Measurements from ENCODE around the gene MYCBP.
A peak's percentile ranks its signal among the peaks of the same experiment; 100 is the strongest.
"Not testable (repeated sequence)": the region's sequence is repeated elsewhere in the genome, so short reads cannot be mapped to it uniquely, and the experiment has no call there.

MYCBP gene

GRCh38 chr1:38867208-38867607 is 5.9 kb downstream of the MYCBP start:
- DNase-seq (ENCODE audit: low spot score) = no peak

GRCh38 chr1:38865112-38865715 is 7.9 kb downstream of the MYCBP start:
- no peak for DNase-seq (ENCODE audit: low spot score)

- no peak for DNase-seq (ENCODE audit: low spot score)
Observed at GRCh38 chr1:38860454-38860795, 12.7 kb downstream of the MYCBP start.

GRCh38 chr1:38859561-38860453 is 13.3 kb downstream of the MYCBP start, which contains the start of gene RRAGC:
TSS of gene RRAGC (minus strand) at chr1:38859772. CDS start at chr1:38859646, 126 bp downstream.
- peak; percentile 98 for DNase-seq (ENCODE audit: low spot score)

DNA sequence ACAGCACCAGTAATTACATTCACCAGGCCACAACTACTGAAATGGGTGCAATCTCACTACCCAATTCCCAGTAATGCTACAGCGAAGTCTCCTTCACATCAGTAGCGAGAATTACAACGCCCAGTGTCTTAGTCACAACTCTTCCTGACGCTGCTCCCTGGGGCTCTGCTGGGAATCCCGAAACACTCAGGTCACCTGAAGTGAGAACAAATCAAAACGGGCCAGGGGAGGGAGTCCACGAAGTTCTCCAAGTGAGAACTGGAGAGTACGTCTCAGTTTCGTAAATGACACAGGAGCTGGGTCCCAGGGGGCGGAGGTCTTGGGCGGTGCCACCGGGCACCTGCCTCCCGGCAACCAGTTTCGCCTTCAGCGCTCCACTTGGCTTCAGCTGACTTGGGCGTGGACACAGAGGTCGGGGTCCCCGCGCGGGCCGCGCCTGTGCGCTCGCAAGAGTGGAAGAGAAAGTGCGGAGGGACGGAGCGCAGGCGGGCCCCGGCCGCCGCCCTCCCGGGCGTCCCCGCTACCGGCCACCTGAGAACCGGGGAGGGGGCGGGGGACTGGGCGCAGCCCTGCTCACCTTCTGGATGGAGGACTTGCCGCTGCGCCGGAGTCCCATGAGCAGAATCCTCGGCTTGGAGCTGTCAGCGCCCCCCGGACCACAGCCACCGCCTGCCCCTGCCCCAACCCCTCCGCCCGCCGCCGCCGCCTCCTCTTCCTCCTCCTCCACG is 14.2 kb downstream of the MYCBP start:
- peak; percentile 17 for DNase-seq (ENCODE audit: low spot score)

- DNase-seq (ENCODE audit: low spot score) = no peak
Observed at GRCh38 chr1:38852780-38853179, 20.4 kb downstream of the MYCBP start.

DNA sequence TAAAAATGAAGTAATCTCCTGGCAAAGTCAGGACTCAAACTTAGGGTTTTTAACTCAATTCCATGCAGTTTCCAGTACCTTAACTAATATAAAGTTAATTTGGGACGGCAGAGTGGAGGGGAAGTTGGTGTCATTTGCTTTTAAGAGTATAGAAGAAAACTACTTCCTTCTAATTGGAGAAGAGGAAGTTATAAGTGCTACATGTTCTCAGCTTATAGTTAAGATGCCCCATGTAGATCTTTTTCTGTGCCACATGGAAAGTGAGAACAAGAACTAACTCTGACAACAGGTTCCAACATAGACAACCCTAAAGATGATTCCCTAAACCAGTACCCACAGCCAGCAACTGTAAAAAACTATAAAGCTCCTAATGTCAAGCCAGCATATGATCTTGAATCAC is 25.1 kb downstream of the MYCBP start:
- no peak for DNase-seq (ENCODE audit: low spot score)

GRCh38 chr1:38846210-38846609 is 26.9 kb downstream of the MYCBP start:
- no peak for DNase-seq (ENCODE audit: low spot score)

- DNase-seq (ENCODE audit: low spot score) = not testable (repeated sequence)
Observed at GRCh38 chr1:38845088-38845487, 28.1 kb downstream of the MYCBP start.

GRCh38 chr1:38840281-38840680 is 32.9 kb downstream of the MYCBP start:
- no peak for DNase-seq (ENCODE audit: low spot score)

DNA sequence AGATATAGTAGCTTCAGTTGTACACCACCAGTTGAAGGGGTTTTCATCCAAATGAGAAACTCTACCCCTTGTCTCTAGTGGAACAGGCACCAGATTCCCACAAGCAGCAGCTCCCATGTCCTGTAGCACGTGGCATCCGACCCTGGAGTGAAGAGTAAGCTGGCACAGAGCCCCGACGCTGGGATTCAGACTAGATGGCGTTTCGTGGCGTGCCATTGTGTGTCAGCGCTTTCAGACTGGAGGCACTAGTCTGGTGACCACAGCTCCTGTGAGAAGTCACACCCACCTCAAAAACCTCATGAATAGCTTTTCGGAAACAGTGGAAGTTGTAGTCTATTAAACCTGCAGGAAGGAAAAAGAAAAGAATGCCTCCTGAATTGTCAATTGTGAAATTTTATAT is 33.8 kb downstream of the MYCBP start:
- no peak for DNase-seq (ENCODE audit: low spot score)

DNA sequence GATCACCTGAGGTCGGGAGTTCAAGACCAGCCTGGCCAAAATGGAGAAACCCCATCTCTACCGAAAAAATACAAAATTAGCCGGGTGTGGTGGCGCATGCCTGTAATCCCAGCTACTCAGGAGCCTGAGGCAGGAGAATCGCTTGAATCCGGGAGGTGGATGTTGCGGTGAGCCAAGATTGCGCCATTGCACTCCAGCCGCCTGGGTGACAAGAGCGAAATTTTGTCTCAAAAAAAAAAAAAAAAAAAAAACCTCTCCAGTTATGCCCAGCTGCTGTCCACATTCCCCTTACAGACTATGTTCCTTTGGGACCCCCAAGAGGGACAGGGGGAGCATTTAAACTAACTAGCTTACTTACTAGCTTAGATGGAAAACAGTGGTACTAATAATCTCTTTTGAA is 36.8 kb downstream of the MYCBP start:
- not testable (repeated sequence) for DNase-seq (ENCODE audit: low spot score)

DNA sequence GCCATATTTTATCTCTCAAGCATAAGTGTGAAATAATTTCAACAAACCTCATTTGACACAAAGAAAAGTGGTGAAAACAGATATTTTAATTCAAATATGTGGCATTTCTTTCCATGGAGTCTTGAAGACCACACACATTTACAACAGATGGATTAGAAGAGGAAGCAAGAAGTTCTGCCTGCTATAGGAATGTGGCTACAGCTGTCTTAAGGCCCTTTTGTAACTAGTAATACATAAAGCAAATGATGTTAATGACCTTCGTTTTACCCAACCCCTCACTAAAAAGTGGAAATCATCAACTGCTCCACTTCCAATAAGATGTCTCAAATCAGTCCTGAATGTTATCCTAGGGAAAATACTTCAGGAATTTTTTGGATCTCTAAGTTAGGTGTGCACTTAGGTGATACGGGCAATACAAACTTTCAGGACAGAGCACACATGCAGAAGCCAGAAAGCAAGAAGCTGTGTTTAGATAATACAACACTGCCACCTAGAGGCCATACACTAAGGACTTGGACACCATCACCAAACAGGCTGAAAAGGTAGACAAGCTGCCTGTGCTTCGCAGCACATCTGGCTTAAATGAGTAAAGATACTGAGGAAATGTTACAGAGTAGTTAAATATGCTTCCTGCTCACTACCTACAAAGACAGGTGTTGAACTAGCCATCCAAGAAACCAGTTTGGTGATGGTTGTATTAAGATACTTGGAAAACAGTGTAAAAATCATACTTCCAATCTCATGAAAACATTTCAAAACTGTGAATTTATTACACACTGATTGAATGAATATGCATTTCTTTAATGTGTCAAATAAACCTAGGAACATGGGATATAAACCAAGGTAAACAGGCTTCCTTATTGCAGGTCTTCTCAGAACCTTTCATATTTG is 38.0 kb downstream of the MYCBP start:
- DNase-seq (ENCODE audit: low spot score) = peak; percentile 87

DNA sequence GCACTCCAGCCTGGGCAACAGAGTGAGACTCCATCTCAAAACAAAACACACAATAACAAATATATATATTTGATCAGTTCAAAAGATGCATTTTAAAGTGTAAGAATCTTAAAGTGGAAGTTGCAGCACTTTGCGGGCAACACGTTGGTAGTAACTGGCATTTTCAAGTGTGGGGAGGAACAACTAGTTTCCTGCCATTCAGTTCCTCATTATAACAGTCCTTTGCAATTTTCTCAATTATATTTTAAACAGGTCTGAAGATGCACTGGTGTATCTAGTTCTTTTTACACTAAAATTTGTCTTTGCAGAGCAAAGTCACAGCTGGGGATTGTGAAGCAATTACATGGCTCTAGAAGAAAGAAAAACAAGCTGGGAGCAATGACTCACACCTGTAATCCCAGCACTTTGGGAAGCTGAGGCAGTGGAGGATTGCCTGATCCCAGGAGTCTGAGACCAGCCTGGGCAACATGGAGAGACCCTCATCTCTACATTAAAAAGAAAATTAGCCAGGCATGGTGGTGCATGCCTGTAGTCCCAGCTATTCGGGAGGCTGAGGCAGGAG is 38.8 kb downstream of the MYCBP start:
- no peak for DNase-seq (ENCODE audit: low spot score)

DNA sequence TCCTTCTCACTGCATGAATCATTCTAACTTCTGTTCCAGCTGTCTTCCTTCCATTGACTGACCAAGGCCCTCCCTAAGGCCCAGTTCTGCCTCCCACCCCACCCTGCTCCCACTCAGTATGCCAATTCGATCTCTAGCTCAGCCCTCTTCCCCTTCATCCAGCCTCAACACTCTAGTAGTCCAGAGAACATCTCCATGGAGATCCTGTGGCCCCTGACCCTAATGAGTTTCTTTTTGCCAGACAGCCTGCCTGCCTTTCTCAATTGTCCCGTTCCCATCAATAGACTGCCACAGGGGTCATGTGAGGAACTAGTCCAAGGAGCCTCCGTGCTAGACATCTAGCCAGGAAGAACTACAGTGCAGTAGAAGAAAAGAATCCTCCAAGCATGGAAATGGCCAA is 40.0 kb downstream of the MYCBP start:
- DNase-seq (ENCODE audit: low spot score) = peak; percentile 11

DNA sequence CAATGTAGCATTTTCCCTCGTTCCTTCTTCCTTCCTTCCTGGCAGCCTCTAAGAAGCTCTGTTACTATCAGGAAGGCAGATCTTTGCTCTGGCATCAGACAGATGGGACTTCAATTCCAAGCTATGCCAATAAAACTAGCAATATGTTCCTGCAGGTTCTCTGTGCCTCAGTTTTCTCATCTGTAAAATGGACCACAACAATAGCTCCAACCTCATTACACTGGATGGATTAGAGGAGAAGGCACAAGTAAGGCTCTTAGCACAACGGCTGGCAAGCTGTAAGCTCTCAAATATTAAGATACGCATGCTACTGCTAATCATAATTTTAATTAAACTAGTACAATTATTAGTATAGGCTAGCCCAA is 40.8 kb downstream of the MYCBP start:
- no peak for DNase-seq (ENCODE audit: low spot score)

- DNase-seq (ENCODE audit: low spot score) = no peak
Observed at GRCh38 chr1:38831731-38832369, 41.3 kb downstream of the MYCBP start.

DNA sequence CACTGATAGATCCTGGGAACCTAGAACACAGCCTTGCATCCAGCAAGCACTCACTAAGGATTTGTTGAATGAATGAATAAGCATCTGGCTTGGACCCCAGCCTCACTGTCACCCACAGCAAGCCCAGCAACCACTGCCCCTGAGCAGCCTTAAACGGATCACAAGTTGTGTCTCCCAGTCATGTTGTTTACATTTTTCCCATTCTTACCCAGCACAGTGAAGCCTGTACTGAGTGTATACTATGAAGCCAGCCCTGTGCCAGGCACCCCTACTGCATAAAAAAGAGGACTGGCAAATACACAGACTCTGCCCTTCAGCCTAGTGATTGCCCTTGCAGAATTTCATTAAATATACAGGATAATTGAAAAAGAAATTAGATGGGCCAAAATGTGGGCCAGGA is 43.8 kb downstream of the MYCBP start:
- no peak for DNase-seq (ENCODE audit: low spot score)

DNA sequence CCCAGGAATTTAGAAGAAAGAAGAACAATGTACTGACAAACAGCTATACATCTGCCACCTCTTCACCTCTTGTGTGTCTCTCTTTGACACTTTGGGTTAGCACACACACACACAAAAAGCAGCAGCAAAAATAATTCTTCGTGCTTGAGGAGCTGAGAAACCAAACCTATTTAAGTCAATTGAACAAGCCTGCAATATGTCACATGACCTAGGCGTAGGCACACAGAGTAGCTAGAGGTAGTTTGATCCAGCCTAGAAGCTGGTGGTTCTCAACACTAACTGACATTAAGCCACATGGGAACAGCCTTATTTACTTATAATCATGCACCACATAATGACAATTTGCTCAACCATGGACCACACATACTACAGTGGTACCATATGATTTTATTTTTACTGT is 45.8 kb downstream of the MYCBP start:
- DNase-seq (ENCODE audit: low spot score) = no peak

DNA sequence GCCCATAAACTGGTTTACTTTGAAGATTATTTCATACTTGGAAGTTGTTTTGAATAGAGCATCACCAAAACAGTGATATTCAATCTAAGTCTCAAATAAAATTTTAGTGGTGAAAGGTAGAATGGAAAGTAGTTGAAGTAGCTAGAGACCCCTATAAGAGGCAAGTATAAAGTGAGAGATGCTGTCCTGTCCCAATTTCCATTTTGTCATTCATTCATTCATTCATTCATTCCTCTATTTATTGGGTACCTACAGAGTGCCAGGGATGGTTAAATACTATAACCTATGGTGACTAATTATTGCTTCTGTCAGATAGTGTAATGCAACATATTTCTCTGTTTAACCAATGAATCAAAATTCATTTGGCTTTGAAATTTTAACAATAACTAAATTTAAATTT is 46.3 kb downstream of the MYCBP start:
- DNase-seq (ENCODE audit: low spot score) = no peak

- no peak for DNase-seq (ENCODE audit: low spot score)
Observed at GRCh38 chr1:38826262-38826661, 46.9 kb downstream of the MYCBP start.

Data from cerebellar cortex (tissue), 1 donor.